ENCODE results near the gene SSR1. TPM values are rescaled to one million over a fixed set of nuclear protein-coding genes. Genes with fewer than 3 reads are reported as not detected.

The SSR1 gene
- total RNA-seq, 1 experiment from 2014 or later = 102 TPM

GRCh38 chr6:7245668-7246393, 67.2 kb downstream of the SSR1 start:
- Histone ChIP-seq H2BK5ac (ENCODE audit: insufficient read length, low read length) (no peak overlapping the region), H3K9ac (ENCODE audit: extremely low read depth, insufficient read length, low read length) (no peak overlapping the region), H2BK12ac (ENCODE audit: insufficient read length, low read depth, low read length) (no peak overlapping the region), H3K14ac (ENCODE audit: insufficient read depth, low read length) (no peak overlapping the region), H3K4me1 (ENCODE audit: insufficient read depth, low read length) (peaks cover 15% of the 10 kb centered on the region), H3K4ac (ENCODE audit: low read depth, low read length) (no peak overlapping the region), H4K91ac (ENCODE audit: insufficient read length, low read depth, low read length) (no peak overlapping the region), H4K20me1 (ENCODE audit: control insufficient read depth, insufficient read depth, insufficient read length) (no peaks in the 10 kb centered on the region), H2BK120ac (ENCODE audit: low read depth, low read length, poor library complexity, severe bottlenecking) (no peak overlapping the region), H3K79me2 (ENCODE audit: insufficient read depth, low read length) (no peaks in the 10 kb centered on the region), H3K9me3 (ENCODE audit: control insufficient read depth, low read depth, low read length) (no peaks in the 10 kb centered on the region), H3K23ac (ENCODE audit: insufficient read length, low read depth, low read length) (no peak overlapping the region), H3K23me2 (ENCODE audit: insufficient read length, low read depth, low read length, poor library complexity, severe bottlenecking) (no peaks in the 10 kb centered on the region), H4K8ac (replicated peaks; ENCODE audit: insufficient read length, low read depth, low read length) (no peak overlapping the region), H2AK5ac (ENCODE audit: insufficient read length, low read length) (no peak overlapping the region), H3K56ac (ENCODE audit: insufficient read length, low read depth, low read length) (no peak overlapping the region), H4K5ac (ENCODE audit: insufficient read length, low read depth, low read length) (no peak overlapping the region), H2BK15ac (ENCODE audit: low read depth, low read length) (no peak overlapping the region), H2BK20ac (ENCODE audit: low read depth, low read length, poor library complexity, severe bottlenecking) (no peak overlapping the region), H3K4me2 (ENCODE audit: insufficient read depth, insufficient read length, low read length) (no peak overlapping the region), H3K79me1 (ENCODE audit: insufficient read depth, low read depth, low read length, poor library complexity, severe bottlenecking) (no peaks in the 10 kb centered on the region), H3K27ac (ENCODE audit: insufficient read length, low read depth, low read length) (no peak overlapping the region), H3T11ph (ENCODE audit: low read length) (no peak overlapping the region), H2AFZ (ENCODE audit: low read length) (no peak overlapping the region), H3K27me3 (ENCODE audit: insufficient read depth, low read length) (no peaks in the 10 kb centered on the region), H3K18ac (ENCODE audit: insufficient read length, low read depth, low read length) (no peak overlapping the region)
- no peaks in the 10 kb centered on the region for H3K27me3 Mint-ChIP-seq (ENCODE audit: low read depth)
- H3K4me1 Mint-ChIP-seq = peaks cover 26 to 27% of the 10 kb centered on the region in 2 experiments
- DNase-seq = no peak
- peaks cover 8 to 19% (median 16%) of the 10 kb centered on the region in 3 experiments; a peak in 6 of 7 replicates for H3K36me3 Mint-ChIP-seq (ENCODE audit: insufficient read depth in 1 of 3, low read depth in 3 of 3)
- no CpG with 5 or more reads among the region's 15 CpGs for WGBS (ENCODE audit: extremely low coverage, insufficient read length, low lambda C conversion rate)
- H3K27ac Mint-ChIP-seq = no peak overlapping the region; a peak in 1 of 7 replicates
- no peaks in the 10 kb centered on the region; a peak in 1 of 5 replicates for H3K9me3 Mint-ChIP-seq
- no peak overlapping the region for H3K4me3 Mint-ChIP-seq
- no peak for TF ChIP-seq CTCF (conservative IDR thresholded peaks at IDR 0.05)

All from H9 (cell line).